Neuron (in vitro differentiated cells): Measurements from ENCODE around the gene PTPRN2.
"Not testable (repeated sequence)": the region's sequence is repeated elsewhere in the genome, so short reads cannot be mapped to it uniquely, and the experiment has no call there.

ENCODE experiments used
- H2AFZ ChIP-seq: one replicate; pipeline ENCODE4 v1.6.1; 2013; ENCODE audit warnings: low read depth, mild to moderate bottlenecking, inconsistent platforms, low read length, moderate library complexity
- H3K27me3 ChIP-seq: one replicate; pipeline ENCODE4 v1.6.1; 2013; ENCODE audit warnings: low read length; ENCODE audit not compliant: insufficient read depth
- H3K36me3 ChIP-seq: one replicate; pipeline ENCODE4 v1.6.1; 2013; ENCODE audit warnings: low read length; ENCODE audit not compliant: insufficient read depth
- H3K4me1 ChIP-seq: one replicate; pipeline ENCODE4 v1.6.1; 2013; ENCODE audit warnings: low read length; ENCODE audit not compliant: insufficient read depth
- H3K4me3 ChIP-seq: 2 replicates; pipeline ENCODE4 v1.5.1; 2013; ENCODE audit warnings: mild to moderate bottlenecking, low read length, moderate library complexity
- H3K9me3 ChIP-seq: one replicate; pipeline ENCODE4 v1.6.1; 2013; ENCODE audit warnings: low read length

PTPRN2 gene

DNA sequence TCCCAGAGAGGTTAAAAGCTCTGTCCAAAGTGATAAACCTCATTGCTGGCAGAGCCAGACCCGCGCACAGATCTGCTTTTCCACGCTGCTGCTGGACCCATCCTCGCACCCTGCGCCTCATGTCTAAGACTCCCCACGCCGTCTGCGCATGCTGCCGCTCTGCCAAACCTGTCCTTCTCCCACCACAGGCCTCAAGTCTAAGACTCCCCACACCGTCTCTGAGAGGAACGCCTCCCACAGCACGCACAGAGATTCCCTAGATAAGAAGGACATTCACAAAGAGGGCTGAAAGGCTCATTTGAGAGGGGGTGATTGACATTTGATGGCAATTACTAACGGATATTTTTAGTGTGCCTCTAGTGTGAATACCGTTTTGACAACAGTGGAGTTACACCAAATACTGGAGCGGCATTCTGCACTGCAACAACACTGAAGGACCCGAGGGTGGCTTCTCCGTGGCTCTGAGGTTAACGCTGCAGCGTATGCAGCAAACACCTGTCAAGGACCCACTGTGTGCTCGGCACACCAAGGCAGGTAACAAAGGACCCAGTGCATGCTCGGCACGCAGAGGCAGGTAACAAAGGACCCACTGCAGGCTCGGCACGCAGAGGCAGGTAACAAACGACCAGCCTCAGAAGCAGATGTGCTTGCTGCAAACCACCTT is 1019.4 kb downstream of the PTPRN2 start:
- no peaks in the 10 kb centered on the region for H3K9me3 ChIP-seq
- peaks cover 74% of the 10 kb centered on the region for H3K36me3 ChIP-seq
- H3K27me3 ChIP-seq, result no peaks in the 10 kb centered on the region
- H3K4me1 ChIP-seq, result peaks cover 33% of the 10 kb centered on the region
- H2AFZ ChIP-seq, result no peak overlapping the region
- H3K4me3 ChIP-seq, result no peak overlapping the region

DNA sequence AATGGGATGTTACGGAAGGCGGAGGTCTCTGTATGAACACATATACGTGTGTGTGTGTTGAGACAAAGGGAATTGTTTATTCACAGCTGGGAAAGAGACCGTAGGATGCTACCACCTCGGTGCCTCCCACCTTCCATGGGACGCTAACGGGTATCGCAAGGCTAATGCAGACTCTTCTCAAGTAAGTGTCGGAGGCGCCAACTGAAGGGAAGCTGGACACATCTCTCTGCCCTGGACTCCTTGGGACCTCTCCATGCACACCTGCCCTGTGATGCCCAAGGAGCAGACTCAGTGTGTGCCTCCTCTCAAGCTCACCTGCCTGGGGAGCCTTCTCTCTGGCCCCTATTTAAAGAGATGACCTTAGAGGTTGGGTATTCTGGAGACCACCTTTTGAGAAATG is 1020.0 kb downstream of the PTPRN2 start:
- Histone ChIP-seq H3K9me3 (no peaks in the 10 kb centered on the region), H2AFZ (no peak overlapping the region), H3K4me1 (peaks cover 33% of the 10 kb centered on the region), H3K27me3 (no peaks in the 10 kb centered on the region), H3K4me3 (no peak overlapping the region), H3K36me3 (peaks cover 69% of the 10 kb centered on the region)

GRCh38 chr7:157566631-157567006 is 1021.0 kb downstream of the PTPRN2 start:
- no peak overlapping the region for H2AFZ ChIP-seq
- no peaks in the 10 kb centered on the region for H3K9me3 ChIP-seq
- no peak overlapping the region for H3K4me3 ChIP-seq
- H3K36me3 ChIP-seq, result peaks cover 72% of the 10 kb centered on the region
- H3K27me3 ChIP-seq, result no peaks in the 10 kb centered on the region
- peaks cover 33% of the 10 kb centered on the region for H3K4me1 ChIP-seq

GRCh38 chr7:157565981-157566630 is 1021.5 kb downstream of the PTPRN2 start:
- no peaks in the 10 kb centered on the region for H3K27me3 ChIP-seq
- H3K4me3 ChIP-seq, result no peak overlapping the region
- peaks cover 70% of the 10 kb centered on the region for H3K36me3 ChIP-seq
- H3K9me3 ChIP-seq, result no peaks in the 10 kb centered on the region
- H2AFZ ChIP-seq, result no peak overlapping the region
- H3K4me1 ChIP-seq, result peaks cover 33% of the 10 kb centered on the region

- no peak overlapping the region for H3K4me3 ChIP-seq
- peaks cover 27% of the 10 kb centered on the region for H3K4me1 ChIP-seq
- H2AFZ ChIP-seq, result no peak overlapping the region
- H3K36me3 ChIP-seq, result peaks cover 69% of the 10 kb centered on the region
- H3K27me3 ChIP-seq, result no peaks in the 10 kb centered on the region
- no peaks in the 10 kb centered on the region for H3K9me3 ChIP-seq
Measured at GRCh38 chr7:157565201-157565626, 1022.4 kb downstream of the PTPRN2 start.

GRCh38 chr7:157564517-157565177 is 1023.0 kb downstream of the PTPRN2 start:
- no peak overlapping the region for H2AFZ ChIP-seq
- H3K9me3 ChIP-seq, result no peaks in the 10 kb centered on the region

DNA sequence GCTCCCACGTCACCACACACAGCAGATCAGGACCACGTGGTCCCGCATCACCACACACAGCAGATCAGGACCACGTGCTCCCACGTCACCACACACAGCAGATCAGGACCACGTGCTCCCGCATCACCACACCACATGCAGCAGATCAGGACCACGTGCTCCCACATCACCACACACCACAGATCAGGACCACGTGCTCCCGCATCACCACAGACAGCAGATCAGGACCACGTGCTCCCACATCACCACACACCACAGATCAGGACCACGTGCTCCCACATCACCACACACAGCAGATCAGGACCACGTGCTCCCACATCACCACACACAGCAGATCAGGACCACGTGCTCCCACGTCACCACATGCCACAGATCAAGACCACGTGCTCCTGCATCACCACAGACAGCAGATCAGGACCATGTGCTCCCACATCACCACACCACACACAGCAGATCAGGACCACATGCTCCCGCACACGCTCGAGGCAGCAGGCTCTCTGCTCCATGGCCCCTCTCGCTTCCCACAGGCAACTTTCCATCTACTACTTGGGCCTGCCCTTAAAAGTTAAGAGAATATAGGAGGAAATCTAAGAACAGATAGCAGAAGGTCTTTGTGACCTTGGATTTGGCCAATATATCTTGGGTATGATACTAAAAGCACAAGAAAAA is 1024.0 kb downstream of the PTPRN2 start:
- H3K9me3 ChIP-seq, H3K4me3 ChIP-seq, H3K27me3 ChIP-seq, H2AFZ ChIP-seq: not testable (repeated sequence)
- Histone ChIP-seq H3K36me3 (peaks cover 80% of the 10 kb centered on the region), H3K4me1 (peaks cover 11% of the 10 kb centered on the region)

More at GRCh38 chr7:157564517-157565177, 1023.0 kb downstream of the PTPRN2 start:
- Histone ChIP-seq H3K27me3 (no peaks in the 10 kb centered on the region), H3K4me1 (peaks cover 22% of the 10 kb centered on the region), H3K36me3 (peaks cover 72% of the 10 kb centered on the region), H3K4me3 (no peak overlapping the region)

DNA sequence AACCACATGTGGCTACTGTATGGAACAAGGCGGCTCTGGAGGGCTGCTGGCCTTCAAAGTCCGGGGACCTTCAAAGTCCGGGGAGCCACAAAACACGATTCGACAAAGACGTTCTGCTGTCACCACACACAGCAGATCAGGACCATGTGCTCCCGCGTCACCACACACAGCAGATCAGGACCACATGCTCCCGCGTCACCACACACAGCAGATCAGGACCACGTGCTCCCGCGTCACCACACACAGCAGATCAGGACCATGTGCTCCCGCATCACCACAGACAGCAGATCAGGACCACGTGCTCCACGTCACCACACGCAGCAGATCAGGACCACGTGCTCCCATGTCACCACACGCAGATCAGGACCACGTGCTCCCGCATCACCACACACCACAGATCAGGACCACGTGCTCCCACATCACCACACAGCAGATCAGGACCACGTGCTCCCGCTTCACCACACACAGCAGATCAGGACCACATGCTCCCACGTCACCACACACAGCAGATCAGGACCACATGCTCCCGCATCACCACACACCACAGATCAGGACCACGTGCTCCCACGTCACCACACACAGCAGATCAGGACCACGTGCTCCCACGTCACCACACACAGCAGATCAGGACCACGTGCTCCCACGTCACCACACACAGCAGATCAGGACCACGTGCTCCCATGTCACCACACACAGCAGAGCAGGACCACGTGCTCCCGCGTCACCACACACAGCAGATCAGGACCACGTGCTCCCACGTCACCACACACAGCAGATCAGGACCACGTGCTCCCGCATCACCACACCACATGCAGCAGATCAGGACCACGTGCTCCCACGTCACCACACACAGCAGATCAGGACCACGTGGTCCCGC is 1024.9 kb downstream of the PTPRN2 start:
- not testable (repeated sequence) for H2AFZ ChIP-seq, H3K4me3 ChIP-seq, H3K9me3 ChIP-seq, H3K4me1 ChIP-seq, H3K27me3 ChIP-seq
- peaks cover 79% of the 10 kb centered on the region for H3K36me3 ChIP-seq

GRCh38 chr7:157561816-157562410 is 1025.7 kb downstream of the PTPRN2 start:
- no peak overlapping the region for H2AFZ ChIP-seq
- peaks cover 71% of the 10 kb centered on the region for H3K36me3 ChIP-seq
- no peaks in the 10 kb centered on the region for H3K27me3 ChIP-seq
- peaks cover 3% of the 10 kb centered on the region for H3K4me1 ChIP-seq
- H3K4me3 ChIP-seq, result no peak overlapping the region
- H3K9me3 ChIP-seq, result no peaks in the 10 kb centered on the region

DNA sequence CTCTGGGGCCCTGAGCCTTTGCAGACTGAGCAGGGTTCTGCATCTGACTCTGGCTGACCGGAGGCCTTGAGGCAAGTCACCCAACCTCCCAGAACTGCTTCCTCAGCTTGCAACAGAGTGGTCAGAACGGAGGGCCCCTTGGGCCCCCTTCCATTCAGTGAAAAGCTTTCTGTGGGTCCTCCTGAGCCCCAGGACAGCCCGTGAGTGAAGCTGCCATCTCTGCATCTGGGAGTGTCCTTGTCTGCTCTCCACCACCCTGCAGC is 1026.2 kb downstream of the PTPRN2 start:
- no peaks in the 10 kb centered on the region for H3K9me3 ChIP-seq
- no peaks in the 10 kb centered on the region for H3K27me3 ChIP-seq
- H3K36me3 ChIP-seq, result peaks cover 71% of the 10 kb centered on the region
- no peaks in the 10 kb centered on the region for H3K4me1 ChIP-seq
- no peak overlapping the region for H2AFZ ChIP-seq
- H3K4me3 ChIP-seq, result no peak overlapping the region

GRCh38 chr7:157560710-157561522 is 1026.7 kb downstream of the PTPRN2 start:
- Histone ChIP-seq H3K4me1 (no peaks in the 10 kb centered on the region), H3K27me3 (no peaks in the 10 kb centered on the region), H3K36me3 (peaks cover 73% of the 10 kb centered on the region), H3K4me3 (no peak overlapping the region), H2AFZ (no peak overlapping the region), H3K9me3 (no peaks in the 10 kb centered on the region)

DNA sequence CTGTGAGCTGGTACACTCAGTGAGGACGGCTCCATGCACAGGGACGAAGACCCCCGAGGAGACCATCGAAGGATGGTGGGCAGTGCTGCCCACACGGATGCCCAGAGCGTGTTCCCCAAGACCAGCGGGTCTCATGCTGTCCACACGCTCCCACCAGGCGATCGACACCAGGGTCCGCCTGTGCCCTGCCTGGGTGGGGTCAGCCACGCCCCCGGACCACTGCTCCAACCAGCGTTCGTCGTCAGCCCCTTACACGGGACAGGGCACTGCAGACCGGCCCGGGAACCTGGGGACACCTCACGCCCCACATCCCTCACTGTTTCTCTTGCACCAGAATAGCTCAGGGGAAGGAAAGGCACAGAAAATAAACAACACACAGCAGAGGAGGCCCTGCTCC is 1027.4 kb downstream of the PTPRN2 start:
- no peaks in the 10 kb centered on the region for H3K9me3 ChIP-seq
- H3K4me1 ChIP-seq, result no peaks in the 10 kb centered on the region
- H3K27me3 ChIP-seq, result no peaks in the 10 kb centered on the region
- no peak overlapping the region for H2AFZ ChIP-seq
- H3K36me3 ChIP-seq, result peaks cover 73% of the 10 kb centered on the region
- no peak overlapping the region for H3K4me3 ChIP-seq
